Amniotic epithelial cell (primary cell): Measurements from ENCODE around the gene CHAC1.
A peak's percentile ranks its signal among the peaks of the same experiment; 100 is the strongest.

Source experiments
- DNase-seq: peaks from one replicate; pipeline ENCODE4 v3.0.0-alpha.2; 2010; ENCODE audit warnings: low read depth

The CHAC1 gene

DNA sequence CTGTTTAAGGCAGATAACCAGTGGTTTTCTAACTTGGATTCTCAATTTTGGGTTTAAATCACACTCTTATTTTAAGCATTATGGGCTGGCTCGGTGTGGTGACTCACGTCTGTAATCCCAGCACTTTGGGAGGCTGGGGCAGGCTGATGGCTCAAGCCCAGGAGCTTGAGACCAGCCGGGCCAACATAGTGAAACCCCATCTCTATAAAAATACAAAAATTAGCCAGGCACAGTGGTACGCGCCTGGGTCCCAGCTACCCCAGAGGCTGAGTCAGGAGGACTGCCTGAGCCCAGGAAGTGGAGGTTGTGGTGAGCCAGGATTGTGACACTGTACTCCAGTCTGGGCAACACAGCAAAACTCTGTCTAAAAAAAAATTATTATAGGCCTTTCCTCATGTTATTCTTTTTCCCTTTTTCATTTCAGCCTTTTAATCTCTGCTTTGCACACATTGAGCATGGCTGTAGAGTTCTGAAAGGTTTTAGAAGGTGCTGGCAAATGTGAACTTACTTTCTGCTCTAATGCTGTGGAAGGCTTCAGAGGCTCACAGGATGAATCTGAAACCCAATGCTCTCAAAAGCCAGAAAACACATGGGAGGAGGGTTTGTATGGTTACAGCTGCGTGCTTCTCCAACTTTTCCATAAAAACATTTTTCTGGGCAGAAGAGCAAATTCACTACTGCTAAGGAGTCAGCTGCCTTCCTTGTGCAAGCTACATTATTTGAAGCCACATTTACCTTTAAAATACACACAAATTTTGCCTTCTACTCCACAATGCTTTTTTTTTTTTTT lies 32.5 kb downstream of the CHAC1 start:
- DNase-seq: peak; percentile 49

DNA sequence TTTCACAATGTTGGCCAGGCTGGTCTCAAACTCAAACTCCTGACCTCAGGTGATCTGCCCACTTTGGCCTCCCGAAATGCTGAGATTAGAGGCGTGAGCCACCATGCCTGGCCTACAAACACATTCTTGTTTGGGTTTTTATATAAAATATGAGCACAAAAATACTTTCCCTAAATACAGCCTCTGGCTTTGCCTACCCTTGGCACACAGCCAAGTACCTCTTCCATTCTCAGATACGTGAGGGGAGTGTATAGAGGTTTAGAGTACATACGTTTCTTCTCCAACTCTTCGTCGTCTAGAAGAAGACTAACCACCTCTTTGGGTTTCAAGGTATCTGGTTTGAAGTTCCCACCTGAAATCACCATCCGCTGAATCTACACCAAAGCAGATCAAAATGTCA lies 33.5 kb downstream of the CHAC1 start:
- DNase-seq: no peak

DNA sequence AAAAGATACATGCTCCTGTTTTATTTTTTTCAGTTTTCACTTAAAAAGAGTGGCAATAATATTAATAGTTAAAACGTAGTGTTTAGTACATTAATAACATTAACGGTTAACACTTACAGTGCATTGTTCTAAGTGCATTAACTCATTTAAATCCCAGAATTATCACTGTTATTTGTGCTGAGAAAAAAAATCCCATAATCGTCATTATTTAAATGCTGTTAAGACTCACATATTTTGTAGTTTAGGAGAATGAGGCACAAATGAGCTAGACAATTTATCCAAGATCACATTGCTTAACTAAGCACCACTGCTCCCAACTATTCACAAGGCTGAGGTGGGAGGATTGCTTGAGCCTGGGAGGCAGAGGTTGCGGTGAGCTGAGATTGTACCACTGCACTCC lies 34.9 kb downstream of the CHAC1 start:
- no peak for DNase-seq

DNA sequence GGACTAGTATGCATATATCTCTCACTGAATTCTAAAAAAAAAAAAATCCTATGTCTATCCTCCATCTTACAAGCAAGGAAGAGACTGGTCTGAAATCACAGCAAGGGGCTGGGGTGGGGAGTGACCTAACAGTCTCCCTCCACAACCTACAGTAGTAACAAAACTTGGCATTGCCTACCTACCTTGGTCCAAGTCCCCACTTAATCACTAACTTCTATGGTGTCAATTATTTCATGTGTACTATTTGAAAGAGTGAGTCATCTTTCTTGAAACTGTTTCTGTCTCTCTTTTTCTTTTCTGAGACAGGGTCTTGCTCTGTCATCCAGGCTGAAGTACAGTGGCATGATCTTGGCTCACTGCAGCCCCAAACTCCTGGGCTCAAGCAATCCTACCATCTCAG lies 36.8 kb downstream of the CHAC1 start:
- DNase-seq: no peak

DNA sequence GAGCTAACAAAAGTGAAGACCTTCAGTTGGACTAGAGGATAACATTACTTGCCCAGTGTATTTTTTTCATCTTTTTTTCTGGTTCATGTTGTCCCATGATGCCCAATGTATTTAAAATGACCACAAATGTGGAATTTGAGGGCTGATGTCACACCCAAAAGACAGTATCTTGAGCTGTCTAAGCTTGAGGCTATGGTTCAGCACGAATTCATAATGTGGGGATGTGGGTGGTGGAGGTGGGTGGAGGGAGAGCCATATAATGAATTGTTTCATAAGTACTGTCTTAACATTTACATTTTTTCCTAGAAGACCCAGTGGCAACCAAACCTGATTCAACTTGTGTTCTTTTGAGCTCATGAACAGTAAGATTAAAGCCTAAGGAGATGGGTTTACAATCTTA lies 37.5 kb downstream of the CHAC1 start:
- DNase-seq: no peak

DNA sequence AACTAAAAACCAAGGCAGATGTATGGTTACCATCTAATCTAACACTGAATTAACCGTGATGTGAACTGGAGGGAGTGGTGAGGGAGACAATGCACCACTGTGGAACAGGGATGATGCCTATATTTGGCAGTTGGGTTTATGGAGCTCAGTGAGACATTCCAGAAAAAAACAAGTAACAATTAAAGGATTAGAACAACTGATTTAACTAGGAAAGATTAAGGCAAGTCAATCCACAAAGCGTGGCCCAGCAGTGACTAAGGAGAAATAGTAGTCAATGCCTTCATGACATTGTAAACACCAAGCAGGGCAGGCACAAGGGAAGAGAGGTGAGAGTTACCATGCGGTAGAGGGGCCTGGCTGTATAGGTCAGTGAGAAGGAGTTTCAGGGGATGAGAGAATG lies 38.1 kb downstream of the CHAC1 start:
- no peak for DNase-seq

DNA sequence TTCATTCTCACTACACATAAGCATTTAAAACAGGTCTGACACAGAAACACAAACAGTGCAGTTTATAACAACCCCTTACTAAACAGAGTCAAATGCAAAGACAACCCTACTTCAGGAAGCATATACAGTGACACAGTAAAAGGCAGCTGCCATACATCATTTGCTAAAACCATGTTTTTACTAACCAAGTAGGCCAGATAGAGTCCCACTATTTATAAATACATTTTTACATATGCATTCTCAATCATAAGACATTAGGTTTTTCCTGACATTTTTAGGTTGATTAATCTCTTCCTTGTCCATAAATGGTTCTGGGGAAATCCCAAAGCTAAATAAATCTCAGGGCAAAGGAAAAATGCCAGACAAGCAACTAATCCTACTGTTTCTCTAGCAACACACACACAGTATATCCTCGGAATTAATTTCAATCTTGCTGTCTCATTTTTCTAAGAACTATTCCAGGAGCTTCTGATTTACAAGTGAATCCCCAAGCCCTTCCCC lies 39.0 kb downstream of the CHAC1 start:
- DNase-seq: peak; percentile 81

DNA sequence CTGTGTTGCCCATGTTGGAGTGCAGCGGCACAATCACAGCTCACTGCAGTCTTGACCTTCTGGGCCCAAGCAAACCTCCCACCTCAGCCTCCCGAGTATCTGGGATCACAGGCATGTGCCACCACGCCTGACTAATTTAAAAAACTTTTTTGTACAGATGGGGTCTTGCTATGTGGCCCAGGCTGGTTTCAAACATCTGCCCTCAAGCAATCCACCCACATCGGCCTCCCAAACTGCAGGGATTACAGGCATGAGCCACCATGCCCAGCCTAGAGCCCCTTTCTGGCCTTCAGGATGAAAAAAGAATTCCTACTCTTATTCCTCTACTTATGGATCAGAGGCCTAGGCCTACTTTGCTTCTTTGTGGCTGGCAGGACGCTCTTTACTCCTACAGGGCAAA lies 39.6 kb downstream of the CHAC1 start:
- DNase-seq: no peak

DNA sequence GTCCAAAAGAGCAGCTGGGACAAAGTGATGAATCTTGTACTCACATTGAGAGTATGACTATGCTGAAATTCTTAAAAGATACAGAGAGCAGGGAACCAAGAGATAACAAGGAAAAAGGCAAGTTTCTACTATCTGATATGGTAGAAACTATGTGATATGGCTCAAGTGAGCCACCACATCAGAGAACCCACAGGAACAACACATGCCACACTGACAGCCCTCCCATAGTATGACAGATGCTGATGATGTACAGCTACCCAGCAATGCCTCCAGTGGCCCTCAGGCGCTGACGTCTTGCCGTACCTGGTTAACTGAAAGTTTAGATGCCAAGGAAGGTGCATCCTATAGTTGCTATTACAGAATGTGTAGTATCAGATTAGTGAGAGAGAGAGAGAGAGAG lies 42.4 kb downstream of the CHAC1 start:
- DNase-seq: peak; percentile 73

DNA sequence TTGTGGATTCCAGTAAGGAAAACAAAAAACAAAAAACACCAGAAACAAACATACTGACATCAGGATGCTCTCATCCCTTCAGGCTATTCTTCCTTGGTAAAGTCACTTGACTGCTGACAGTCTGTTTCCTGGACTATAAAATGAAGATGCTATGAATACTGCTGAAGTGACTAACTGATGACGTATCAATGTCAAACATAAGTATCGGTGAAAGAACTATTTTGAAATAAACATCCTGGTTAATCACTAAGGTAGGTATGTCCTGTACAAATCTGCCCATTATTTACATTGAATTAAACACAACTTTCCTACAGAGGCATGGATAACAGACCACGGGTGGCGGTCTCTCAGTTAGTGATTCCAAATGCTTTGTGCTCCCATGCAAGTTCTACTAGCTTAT lies 45.9 kb downstream of the CHAC1 start:
- DNase-seq: peak; percentile 72

DNA sequence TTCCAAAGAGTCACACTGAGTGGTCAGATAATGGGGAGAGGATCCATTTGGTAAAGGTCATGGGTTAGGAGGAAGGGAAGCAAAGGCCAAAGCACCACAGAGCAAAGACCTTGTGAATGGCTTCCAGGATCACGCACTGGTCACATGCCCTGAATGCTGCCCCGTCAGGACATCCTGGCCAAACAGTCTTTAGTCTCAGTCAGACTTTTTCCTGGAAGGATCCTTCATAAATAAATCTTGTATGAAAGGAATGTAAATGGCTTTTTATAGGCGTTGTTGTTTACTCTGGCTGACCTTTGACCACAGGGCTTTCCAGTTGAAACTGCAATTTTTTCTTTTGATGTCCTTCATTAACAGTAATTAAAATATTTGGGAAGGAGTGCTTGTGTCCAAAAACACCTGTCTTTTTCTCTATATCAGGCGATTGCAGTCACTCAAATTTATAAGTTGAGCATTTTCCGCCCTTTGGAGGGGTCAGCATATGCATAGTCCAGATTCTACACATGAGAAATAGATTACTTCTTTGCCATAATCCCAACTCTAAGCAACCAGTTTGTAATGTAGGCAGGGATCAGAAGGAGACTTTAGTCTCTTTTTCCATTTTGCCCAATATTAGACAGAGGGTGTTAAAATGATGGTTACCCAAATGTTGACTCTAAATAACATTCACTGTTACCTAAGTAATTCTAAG lies 48.4 kb downstream of the CHAC1 start:
- DNase-seq: no peak

DNA sequence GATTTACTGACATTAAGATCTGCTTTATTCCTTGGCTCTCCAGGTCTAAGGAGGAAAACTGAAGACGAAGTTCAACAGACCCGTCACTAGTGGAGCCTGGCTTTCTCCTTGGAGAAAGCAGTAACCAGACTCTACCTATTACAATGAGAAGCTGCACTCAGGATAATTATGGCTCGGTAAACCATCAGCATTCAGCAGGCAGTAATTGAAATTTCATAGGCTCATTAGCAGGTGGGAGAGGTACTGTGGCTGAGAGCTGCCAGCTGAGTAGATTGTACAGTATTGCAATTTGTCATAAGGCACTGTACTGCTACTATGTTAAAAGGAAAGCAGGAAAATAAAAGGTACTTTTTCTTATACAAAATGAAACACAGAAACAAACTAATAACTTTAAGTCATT lies 51.2 kb downstream of the CHAC1 start:
- no peak for DNase-seq
